ENCODE results near the gene C18orf54.

C18orf54 gene

GRCh38 chr18:54387631-54388030, 29.9 kb downstream of the C18orf54 start:
- DNase-seq, result no peak

DNA sequence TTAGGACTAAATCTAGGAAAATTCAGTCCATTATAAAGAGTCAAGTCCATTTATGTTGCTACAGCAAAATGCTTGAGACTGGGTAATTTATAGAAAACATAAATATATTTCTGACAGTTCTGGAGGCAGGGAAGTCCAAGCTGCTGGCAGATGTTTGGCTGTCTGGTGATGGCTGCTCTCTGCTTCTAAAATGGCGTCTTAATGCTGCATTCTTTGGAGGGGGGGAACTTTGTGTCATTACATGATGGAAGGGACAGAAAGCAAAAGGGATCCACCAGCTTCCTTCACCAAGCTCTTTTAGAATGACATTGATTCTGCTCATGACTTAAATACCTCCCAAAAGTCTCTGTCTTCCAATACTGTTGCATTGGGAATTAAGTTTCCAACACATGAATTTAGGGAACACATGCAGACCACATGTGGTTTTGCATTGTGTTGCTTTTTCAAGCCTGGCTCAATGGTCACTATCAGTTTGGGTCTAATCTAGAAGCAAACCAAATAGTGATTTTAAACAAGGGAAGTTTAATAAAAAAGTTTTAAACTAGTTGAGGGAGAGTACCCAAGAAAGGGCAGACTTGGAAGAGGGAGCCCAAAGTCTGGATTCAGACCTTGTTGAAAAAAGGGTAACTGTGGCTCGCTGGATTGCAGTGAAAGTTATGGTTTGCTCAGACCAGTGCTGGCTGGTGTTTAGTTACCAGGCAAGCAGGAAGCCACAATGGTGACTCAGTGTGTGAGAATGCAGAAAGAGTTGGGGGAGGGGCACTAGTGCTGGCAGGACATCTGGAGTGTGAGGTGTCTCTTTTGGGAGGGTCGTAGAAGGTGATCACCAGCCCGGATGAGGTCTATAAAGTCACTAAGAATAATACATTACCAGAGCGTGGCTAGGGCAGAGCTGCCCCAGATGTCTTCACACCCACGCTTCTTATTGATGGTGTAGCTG, 30.8 kb downstream of the C18orf54 start:
- DNase-seq, result no peak

DNA sequence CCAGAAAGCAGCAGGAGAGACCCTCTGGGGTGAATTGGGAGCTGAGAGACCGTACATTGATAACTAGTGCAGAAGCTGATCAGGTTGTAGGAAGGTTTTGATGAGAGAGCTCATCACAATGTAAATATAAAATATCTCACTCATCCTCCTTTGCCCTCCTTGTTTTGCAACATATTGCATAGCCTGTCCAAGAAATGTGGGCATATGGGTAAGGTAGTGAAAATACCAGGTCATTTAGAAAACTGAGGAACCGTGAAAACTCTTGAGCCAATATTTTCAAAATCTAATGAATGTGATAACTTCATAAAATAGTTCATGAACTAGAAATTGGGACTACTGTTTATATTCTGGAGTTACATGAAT, 31.4 kb downstream of the C18orf54 start:
- DNase-seq, result no peak

- no peak for DNase-seq
These were observed 33.1 kb downstream of the C18orf54 start for GRCh38 chr18:54390838-54391237.

DNA sequence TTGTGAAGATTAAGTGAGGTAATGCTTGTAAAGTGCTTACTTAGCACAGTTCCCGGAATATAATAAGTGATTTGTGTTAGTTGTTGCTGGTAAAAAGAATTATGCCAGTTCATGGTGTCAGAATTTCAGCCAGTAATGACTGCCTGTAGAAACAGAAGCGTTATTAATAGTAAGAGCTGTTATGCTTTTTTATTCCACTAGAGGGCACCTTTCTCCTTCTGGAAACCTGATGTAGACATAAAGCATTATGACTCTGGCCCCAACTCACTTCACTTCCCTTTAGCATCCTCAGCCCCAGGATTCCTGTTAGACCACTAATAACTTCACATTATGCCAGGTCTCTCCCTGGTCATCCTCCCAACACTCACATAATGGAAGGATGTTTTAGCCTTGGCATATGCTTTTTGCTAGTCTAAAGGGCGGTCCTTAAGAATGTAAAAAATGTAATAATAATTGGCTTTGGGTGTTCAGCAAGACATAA, 34.9 kb downstream of the C18orf54 start:
- peak; percentile 57 for DNase-seq

DNA sequence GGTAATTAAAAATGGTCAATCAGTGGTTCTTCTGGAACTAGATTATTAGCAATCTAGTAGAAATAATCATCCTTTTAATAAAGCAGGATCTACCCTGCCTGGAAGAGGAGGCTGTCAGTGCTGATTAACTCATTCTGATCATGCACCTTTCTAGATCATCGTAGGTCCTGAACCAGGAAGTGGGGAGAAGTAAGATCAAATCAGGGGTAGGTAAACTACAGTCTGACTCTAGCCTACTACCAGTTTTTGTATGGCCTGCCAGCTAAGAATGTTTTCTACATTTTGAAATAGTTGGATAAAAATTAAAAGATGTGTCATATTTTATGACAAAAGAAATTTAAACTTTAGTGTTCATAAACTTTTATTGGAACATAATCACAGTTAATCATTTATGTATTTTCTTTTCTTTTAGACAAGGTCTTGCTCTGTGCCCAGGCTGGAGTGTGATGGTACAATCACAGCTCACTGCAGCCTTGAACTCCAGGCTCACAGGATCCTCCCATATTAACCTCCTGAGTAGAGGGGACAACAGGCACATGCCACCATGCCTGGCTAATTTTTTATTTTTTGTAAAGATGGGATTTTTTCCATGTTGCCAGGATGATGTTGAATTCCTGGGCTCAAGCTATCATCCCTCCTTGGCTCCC, 36.1 kb downstream of the C18orf54 start:
- DNase-seq, result no peak

DNA sequence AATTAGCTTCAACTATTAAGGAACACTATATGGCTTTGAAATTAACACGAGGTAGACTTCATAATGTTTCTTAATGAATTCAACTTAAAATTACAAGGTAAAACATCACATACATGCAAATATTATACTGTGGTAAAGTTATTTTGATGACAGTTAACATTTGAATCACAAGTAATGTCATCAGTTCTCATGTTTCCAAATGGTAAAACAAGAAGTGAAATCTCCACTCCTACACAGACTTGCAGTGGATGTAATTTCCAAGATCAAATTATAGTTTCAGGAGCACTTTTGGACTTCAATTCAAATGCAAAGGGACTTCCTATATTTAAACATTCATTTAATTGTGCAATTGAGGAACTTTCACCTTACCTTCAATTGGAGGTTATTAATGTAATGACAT, 39.1 kb downstream of the C18orf54 start:
- no peak for DNase-seq

GRCh38 chr18:54405290-54405689, 47.6 kb downstream of the C18orf54 start:
- no peak for DNase-seq

DNA sequence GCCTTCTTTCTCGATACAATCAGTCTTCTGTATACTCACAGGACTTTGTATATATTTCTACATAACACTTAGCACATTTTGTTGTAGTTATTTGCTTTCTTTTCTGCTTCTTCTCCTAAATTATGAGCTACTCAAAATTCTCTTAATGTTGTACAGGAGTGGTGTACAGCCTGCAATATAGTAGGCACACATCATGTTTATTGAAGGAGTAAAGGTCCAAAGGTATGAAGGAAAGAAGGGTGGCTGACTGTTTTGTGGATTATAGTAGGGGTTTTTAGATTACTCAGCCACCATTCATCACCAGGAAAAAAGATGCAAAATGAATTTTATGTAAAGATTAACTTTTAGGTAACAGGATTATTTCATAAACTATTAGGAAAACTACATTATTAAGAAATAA, 54.1 kb downstream of the C18orf54 start:
- no peak for DNase-seq

- DNase-seq, result no peak
These were observed 57.4 kb downstream of the C18orf54 start for GRCh38 chr18:54415086-54415485.

DNA sequence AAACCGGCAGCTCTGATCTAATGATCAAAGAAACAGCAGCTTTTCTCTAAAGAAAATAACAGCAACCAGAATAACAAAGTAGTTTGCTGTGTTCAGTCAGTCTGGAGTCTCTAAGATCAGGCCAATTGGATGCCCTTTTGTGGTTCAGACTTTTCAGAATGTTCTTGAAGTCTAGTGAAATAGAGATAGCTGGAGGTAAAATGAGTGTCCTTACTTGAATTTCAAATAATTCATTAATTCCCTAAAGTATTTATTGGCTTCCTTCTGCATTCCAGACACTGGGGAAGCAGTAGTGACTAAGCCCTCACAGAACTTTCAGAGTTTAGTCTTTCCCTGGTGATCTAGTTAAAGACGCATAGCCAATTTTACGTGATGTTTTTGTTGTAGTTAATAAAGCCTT, 58.7 kb downstream of the C18orf54 start:
- DNase-seq, result no peak

DNA sequence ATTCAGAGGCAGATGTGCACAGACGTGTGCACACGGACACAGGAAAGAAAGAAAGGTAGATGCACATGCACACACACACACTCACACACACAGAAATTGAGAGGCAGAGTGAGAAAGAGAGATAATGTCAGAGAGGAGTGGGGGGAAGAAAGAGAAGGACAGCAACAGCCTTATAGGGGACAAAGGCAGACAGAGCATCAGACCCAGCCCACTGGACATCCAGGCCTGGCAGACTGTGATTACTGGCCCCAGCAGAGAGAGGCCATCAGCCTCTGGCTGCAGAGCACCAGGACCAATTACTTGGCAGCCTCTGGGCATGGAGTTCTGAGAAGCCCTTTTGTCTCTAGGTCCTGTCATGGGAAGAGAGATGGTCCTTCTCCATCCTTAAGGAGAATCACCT, 66.1 kb downstream of the C18orf54 start:
- DNase-seq, result no peak

DNA sequence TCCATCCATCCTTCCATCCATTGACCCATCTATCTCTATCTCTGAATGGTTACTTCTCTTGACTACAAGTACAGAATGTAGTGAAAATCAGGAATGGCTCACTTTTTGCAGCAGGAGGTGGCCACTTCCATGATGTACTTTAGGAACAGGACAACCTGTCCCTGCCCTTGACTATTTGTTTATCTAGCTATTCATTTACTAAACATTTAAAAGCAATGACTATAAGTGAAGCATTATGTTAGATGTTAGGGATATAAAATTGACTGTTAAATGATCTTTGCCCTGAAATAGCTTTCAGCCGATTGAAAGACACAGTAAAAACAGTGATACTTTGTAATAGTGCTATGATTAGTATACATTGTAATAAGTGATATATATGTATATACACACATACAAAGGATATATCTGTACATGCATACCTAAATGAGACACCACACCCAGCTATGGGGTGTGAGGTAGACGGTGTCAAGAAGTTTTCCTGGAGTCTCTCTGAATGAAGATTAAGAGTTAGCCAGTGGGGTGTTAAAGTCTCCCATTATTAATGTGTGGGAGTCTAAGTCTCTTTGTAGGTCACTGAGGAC, 68.5 kb downstream of the C18orf54 start:
- no peak for DNase-seq
